ENCODE measurements around the gene GLCE.

GRCh38 chr15:69253156-69253555 is 92.7 kb downstream of the GLCE start:
- TF ChIP-seq CTCF (IDR thresholded peaks at IDR 0.05; ENCODE audit: insufficient read depth, low read length, poor library complexity, severe bottlenecking) (no peak), EZH2phosphoT487 (conservative IDR thresholded peaks at IDR 0.05; ENCODE audit: low read length) (no peak)

Data from SU-DHL-6 (cell line).